ENCODE results near the gene TUBGCP6. TPM values are rescaled to one million over a fixed set of nuclear protein-coding genes. Genes with fewer than 3 reads are reported as not detected.

Gene TUBGCP6
- total RNA-seq, 6 experiments from 2014 or later = 10.4 to 22.6 (median 14.6) TPM

DNA sequence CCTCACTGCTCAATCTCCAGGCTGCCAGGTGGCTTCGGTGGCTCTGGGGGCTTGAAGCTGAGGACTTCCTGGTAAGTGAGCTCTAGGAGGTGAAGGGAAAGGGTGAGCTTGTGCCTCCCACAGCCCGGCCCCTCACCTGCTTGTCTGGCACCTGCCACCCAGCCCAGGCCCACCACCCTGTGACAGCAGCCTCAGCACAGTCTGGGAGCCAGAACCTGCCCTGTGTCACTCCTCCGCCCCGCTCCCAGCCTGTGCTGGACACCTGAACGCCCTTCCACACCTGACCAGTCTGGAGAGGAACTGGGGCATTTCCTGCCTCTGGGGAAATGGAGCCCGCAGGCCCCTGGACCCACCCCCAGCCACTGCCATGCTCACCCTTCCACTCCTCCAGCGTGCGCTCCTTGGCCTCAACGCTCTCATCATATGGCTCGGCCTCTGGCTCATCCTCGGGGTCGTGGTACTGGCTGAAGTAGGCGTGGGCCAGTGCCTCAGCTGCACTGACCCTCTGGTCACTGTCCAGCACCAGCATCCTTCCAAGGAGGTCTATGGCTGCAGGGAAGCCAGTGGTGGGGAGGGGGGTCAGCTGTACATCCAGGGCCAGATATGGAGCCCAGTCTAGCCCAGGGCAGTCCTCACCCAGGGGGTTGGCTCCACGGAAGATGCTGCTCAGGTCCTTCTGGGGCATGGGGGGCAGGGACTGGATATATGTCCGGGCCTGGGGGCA lies 20.3 kb upstream of the TUBGCP6 start:
- intact Hi-C loops (cut with DNase I) = loop anchor here in 1 of 2 donors (5.0 kb wide), 1 partner anchor 77 kb away; the partner anchor contains the start of gene PPP6R2
- WGBS (ENCODE audit: insufficient coverage, low coverage, low lambda C conversion rate, missing lambda C conversion rate) = 80% methylated on average over 4 of the region's 15 CpGs
- Histone ChIP-seq H3K36me3 (no peaks in the 10 kb centered on the region), H3K27ac (no peak overlapping the region), H3K9me3 (no peaks in the 10 kb centered on the region), H3K4me3 (no peak overlapping the region), H3K27me3 (no peaks in the 10 kb centered on the region), H3K4me1 (peaks cover 0 to 33% (median 13%) of the 10 kb centered on the region in 4 donors)
- no peak for DNase-seq
- ATAC-seq = no peak
- TF ChIP-seq POLR2A (IDR thresholded peaks at IDR 0.05) = no peak
- TF ChIP-seq, protein P1, sequence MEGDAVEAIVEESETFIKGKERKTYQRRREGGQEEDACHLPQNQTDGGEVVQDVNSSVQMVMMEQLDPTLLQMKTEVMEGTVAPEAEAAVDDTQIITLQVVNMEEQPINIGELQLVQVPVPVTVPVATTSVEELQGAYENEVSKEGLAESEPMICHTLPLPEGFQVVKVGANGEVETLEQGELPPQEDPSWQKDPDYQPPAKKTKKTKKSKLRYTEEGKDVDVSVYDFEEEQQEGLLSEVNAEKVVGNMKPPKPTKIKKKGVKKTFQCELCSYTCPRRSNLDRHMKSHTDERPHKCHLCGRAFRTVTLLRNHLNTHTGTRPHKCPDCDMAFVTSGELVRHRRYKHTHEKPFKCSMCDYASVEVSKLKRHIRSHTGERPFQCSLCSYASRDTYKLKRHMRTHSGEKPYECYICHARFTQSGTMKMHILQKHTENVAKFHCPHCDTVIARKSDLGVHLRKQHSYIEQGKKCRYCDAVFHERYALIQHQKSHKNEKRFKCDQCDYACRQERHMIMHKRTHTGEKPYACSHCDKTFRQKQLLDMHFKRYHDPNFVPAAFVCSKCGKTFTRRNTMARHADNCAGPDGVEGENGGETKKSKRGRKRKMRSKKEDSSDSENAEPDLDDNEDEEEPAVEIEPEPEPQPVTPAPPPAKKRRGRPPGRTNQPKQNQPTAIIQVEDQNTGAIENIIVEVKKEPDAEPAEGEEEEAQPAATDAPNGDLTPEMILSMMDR (IDR thresholded peaks at IDR 0.05) = no peak

DNA sequence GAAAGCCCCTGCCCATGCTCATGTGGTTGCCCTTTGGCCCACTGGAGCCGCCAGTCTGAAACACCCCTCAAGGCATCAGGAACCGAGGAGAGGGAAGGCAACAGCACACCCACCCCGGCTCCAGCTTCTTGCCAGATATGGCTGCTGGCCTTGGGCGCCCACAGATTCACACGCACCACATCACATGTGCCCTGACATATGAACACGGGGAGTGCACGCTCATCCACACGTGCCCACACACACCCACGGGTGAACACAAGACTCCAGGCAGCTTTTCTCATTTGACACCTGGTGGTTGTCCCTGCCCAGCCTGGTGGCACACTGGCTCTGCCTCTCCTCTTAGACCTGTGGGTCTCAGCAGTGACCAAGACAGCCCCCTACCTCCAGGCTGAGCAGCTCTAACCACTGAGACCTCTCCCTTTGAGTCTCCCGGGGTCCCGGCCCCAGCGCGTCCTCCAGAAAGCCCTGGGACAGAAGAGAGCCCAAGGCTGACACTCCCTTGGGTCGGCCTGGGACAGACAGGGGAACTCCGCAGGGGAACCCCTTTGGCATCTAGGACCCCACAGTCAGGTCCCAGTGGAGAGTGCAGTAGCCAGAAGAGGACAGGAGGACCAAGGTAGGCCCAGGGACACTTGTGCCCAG lies 19.4 kb upstream of the TUBGCP6 start:
- Histone ChIP-seq H3K4me3 (no peak overlapping the region), H3K27me3 (no peaks in the 10 kb centered on the region), H3K9me3 (no peaks in the 10 kb centered on the region), H3K4me1 (peaks cover 0 to 27% (median 11%) of the 10 kb centered on the region in 4 donors), H3K36me3 (no peaks in the 10 kb centered on the region), H3K27ac (no peak overlapping the region)
- no peak for TF ChIP-seq POLR2A (IDR thresholded peaks at IDR 0.05)
- TF ChIP-seq, protein P1 (IDR thresholded peaks at IDR 0.05) = no peak
- WGBS (ENCODE audit: insufficient coverage, low coverage, low lambda C conversion rate, missing lambda C conversion rate) = 68% methylated on average over 6 of the region's 15 CpGs
- DNase-seq (no peak), ATAC-seq (no peak)
- intact Hi-C loops (cut with DNase I) = no loop called here

DNA sequence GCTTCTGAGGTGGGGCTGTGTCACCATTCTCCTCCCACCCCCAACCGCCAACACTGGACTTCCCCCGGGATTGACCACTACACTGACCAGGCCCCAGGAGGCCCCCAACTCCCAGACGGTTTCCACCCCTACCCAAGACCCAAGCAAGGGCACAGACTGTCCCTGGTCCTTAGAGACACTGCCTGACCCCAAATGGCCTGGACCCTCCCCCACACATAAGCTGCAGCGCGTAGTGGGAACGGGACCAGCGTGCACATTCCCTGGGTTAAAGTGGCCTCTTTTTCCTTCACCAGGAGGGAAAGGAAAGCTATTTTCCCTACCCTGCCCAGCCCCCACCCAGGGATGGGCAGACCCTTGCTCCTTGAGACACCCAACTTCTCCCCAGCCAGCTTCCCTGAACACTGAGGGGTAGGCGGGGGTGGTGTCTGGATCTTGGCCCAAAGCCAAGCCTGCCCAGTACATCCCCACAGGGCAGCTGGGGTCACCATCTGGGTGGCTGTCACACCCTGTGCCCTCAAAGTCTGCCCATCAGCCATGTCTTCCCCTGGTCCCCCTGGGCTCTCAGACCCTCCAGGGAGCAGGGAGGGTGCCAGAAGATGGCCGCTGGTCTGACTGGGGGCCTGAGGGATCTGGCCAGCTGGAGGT lies 18.3 kb upstream of the TUBGCP6 start:
- Histone ChIP-seq H3K27me3 (no peaks in the 10 kb centered on the region), H3K36me3 (no peaks in the 10 kb centered on the region), H3K27ac (no peak overlapping the region), H3K4me1 (peaks cover 0 to 24% (median 8%) of the 10 kb centered on the region in 4 donors), H3K9me3 (no peaks in the 10 kb centered on the region), H3K4me3 (no peak overlapping the region)
- intact Hi-C loops (cut with DNase I) = no loop called here
- ATAC-seq = no peak
- 20% methylated on average over 1 of the region's 9 CpGs for WGBS (ENCODE audit: insufficient coverage, low coverage, low lambda C conversion rate, missing lambda C conversion rate)
- TF ChIP-seq, protein P1 (IDR thresholded peaks at IDR 0.05) = no peak
- no peak for TF ChIP-seq POLR2A (IDR thresholded peaks at IDR 0.05)
- no peak for DNase-seq

DNA sequence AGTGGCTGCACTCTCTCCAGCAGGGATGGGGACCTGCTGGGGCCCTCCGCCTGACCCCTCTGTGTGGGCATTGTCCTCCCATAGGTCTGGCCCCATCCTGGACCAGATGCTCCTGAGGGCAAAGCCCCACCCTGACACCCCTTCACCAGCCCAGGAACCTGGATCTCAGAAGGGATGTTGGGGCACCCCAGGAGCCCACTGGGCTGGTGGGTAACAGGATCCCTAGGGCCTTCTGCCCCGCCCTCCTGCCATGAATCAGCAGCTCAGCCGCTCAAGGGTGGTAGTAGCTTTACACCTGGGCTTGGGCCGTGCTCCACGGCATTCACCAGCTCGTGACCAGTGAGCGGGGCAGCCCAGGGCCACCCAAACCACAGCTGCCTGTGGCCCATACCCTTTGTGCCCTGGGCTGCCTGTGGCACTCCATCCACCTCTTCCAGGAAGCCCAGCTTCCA lies 17.7 kb upstream of the TUBGCP6 start:
- ATAC-seq (no peak), DNase-seq (no peak)
- WGBS (ENCODE audit: insufficient coverage, low coverage, low lambda C conversion rate, missing lambda C conversion rate) = no CpG with 5 or more reads among the region's 7 CpGs
- H3K9me3 ChIP-seq = no peaks in the 10 kb centered on the region
- H3K36me3 ChIP-seq = no peaks in the 10 kb centered on the region
- H3K27me3 ChIP-seq = no peaks in the 10 kb centered on the region
- no peak overlapping the region for H3K4me3 ChIP-seq
- intact Hi-C loops (cut with DNase I) = no loop called here
- H3K27ac ChIP-seq = no peak overlapping the region
- no peak for TF ChIP-seq POLR2A (IDR thresholded peaks at IDR 0.05)
- peaks cover 0 to 24% (median 8%) of the 10 kb centered on the region in 4 donors for H3K4me1 ChIP-seq
